GM12874 (cell line): Measurements from ENCODE around the gene JARID2.

ENCODE experiments used
- CTCF ChIP-seq: IDR thresholded peaks from 2 replicates; pipeline ENCODE4 v1.5.1; 2011; ENCODE audit warnings: low read depth, mild to moderate bottlenecking, control low read depth, low read length, moderate library complexity; ENCODE audit not compliant: insufficient read depth

The JARID2 gene

GRCh38 chr6:15527838-15528617 lies 282.2 kb downstream of the JARID2 start:
- no peak for TF ChIP-seq CTCF

- TF ChIP-seq CTCF = no peak
These were observed 283.0 kb downstream of the JARID2 start for GRCh38 chr6:15528870-15529269.

GRCh38 chr6:15530411-15530810 lies 284.5 kb downstream of the JARID2 start:
- TF ChIP-seq CTCF = no peak

- TF ChIP-seq CTCF = no peak
These were observed 286.1 kb downstream of the JARID2 start for GRCh38 chr6:15531973-15532372.

- TF ChIP-seq CTCF = no peak
These were observed 287.6 kb downstream of the JARID2 start for GRCh38 chr6:15533379-15534026.

- TF ChIP-seq CTCF = no peak
These were observed 289.1 kb downstream of the JARID2 start for GRCh38 chr6:15534974-15535373.

- TF ChIP-seq CTCF = no peak
These were observed 289.8 kb downstream of the JARID2 start for GRCh38 chr6:15535495-15536197.
